ENCODE measurements around the gene LAMB2.

The LAMB2 gene

GRCh38 chr3:49093853-49094767 lies 38.7 kb downstream of the LAMB2 start, which contains the start of gene QRICH1:
Gene QRICH1 (minus strand): TSS chr3:49094071. CDS start chr3:49077017, 17,054 bp downstream.
- ChIA-PET CTCF (interaction anchor here (0.5 to 1.1 kb wide), 9 partner anchors 10 to 1619 kb away, joined by 3 to 7 read pairs (median 4); partner anchors contain the start of genes NDUFAF3 and SCAP), POLR2A (ENCODE audit: low non-redundant PET) (interaction anchor here (0.8 to 1.5 kb wide), 4 partner anchors 14 to 72 kb away, joined by 3 read pairs; partner anchors contain the start of genes NDUFAF3 and USP19)
- H3K27ac ChIP-seq: peak within 1 kb of the TSS; percentile 99
- peak; percentile 90 for DNase-seq (ENCODE audit: low spot score)
- peak; percentile 81 for TF ChIP-seq CTCF (conservative IDR thresholded peaks at IDR 0.05; ENCODE audit: low read depth)

GRCh38 chr3:49092938-49093852 lies 39.7 kb downstream of the LAMB2 start:
- ChIA-PET CTCF (interaction anchor here (1.0 kb wide), 1 partner anchor 1618 kb away, joined by 3 read pairs; the partner anchor contains the start of gene SCAP), POLR2A (ENCODE audit: low non-redundant PET) (interaction anchor here (0.8 to 1.3 kb wide), 3 partner anchors 15 to 71 kb away, joined by 3 read pairs; partner anchors contain the start of genes NDUFAF3 and USP19)
- TF ChIP-seq CTCF (conservative IDR thresholded peaks at IDR 0.05; ENCODE audit: low read depth): no peak
- peak overlapping the region; percentile 99 for H3K27ac ChIP-seq
- peak; percentile 33 for DNase-seq (ENCODE audit: low spot score)

- H3K27ac ChIP-seq: peak overlapping the region; percentile 60
- no peak for TF ChIP-seq CTCF (conservative IDR thresholded peaks at IDR 0.05; ENCODE audit: low read depth)
- DNase-seq (ENCODE audit: low spot score): no peak
- CTCF ChIA-PET: no interaction called here
- POLR2A ChIA-PET (ENCODE audit: low non-redundant PET): no interaction called here
Observed at GRCh38 chr3:49081429-49081828, 51.4 kb downstream of the LAMB2 start.

GRCh38 chr3:49079270-49079669 lies 53.6 kb downstream of the LAMB2 start:
- ChIA-PET POLR2A (ENCODE audit: low non-redundant PET) (no interaction called here), CTCF (no interaction called here)
- no peak for TF ChIP-seq CTCF (conservative IDR thresholded peaks at IDR 0.05; ENCODE audit: low read depth)
- no peak for DNase-seq (ENCODE audit: low spot score)
- H3K27ac ChIP-seq: no peak overlapping the region

DNA sequence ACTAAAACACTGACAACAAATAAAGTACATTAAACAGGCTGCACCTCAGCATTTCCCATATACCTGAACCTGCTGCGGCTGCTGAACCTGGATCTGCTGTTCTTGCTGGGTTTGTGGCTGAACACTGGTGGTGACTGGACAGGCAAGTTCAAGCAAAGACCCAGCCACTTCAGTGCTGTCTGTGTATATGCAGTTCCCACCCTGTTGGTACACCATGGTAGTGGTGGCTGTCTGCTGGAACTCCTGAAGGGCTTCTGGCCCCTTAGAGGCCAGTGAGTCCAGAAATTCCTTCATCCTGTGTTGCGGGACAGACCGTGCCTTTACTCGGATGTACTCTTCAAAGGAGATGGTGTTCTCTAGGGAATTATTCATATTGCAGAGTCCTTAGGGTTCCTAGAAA lies 56.2 kb downstream of the LAMB2 start:
- no peak for TF ChIP-seq CTCF (conservative IDR thresholded peaks at IDR 0.05; ENCODE audit: low read depth)
- ChIA-PET POLR2A (ENCODE audit: low non-redundant PET) (no interaction called here), CTCF (no interaction called here)
- no peak for DNase-seq (ENCODE audit: low spot score)
- no peak overlapping the region for H3K27ac ChIP-seq

- TF ChIP-seq CTCF (conservative IDR thresholded peaks at IDR 0.05; ENCODE audit: low read depth): no peak
- ChIA-PET CTCF (no interaction called here), POLR2A (ENCODE audit: low non-redundant PET) (no interaction called here)
- no peak for DNase-seq (ENCODE audit: low spot score)
- no peak overlapping the region for H3K27ac ChIP-seq
Observed at GRCh38 chr3:49076116-49076515, 56.7 kb downstream of the LAMB2 start.

Data from RWPE1 (cell line).